Stimulated activated naive CD8-positive, alpha-beta T cell treated with anti-CD3 and anti-CD28 coated beads, Interleukin-15, Interleukin-2, amounts not matched to agents 100 ng/mL and 50 ng/mL, for 24 hours (primary cell): Measurements from ENCODE around the gene ACIN1.
A peak's percentile ranks its signal among the peaks of the same experiment; 100 is the strongest.

Experiments
- H3K27ac Mint-ChIP-seq: one replicate; pipeline ENCODE4 v1.8.0; 2021; ENCODE audit warnings: mild to moderate bottlenecking, mixed read lengths
- H3K27me3 Mint-ChIP-seq: one replicate; pipeline ENCODE4 v1.8.0; 2021; ENCODE audit warnings: mixed read lengths
- H3K36me3 Mint-ChIP-seq: one replicate; pipeline ENCODE4 v1.8.0; 2021; ENCODE audit warnings: low read depth, mixed read lengths
- H3K4me1 Mint-ChIP-seq: one replicate; pipeline ENCODE4 v1.8.0; 2021; ENCODE audit warnings: low read depth, mixed read lengths
- H3K4me3 Mint-ChIP-seq: one replicate; pipeline ENCODE4 v1.8.0; 2021; ENCODE audit warnings: mild to moderate bottlenecking, mixed read lengths
- H3K9me3 Mint-ChIP-seq: one replicate; pipeline ENCODE4 v1.8.0; 2021; ENCODE audit warnings: mixed read lengths

Gene ACIN1

DNA sequence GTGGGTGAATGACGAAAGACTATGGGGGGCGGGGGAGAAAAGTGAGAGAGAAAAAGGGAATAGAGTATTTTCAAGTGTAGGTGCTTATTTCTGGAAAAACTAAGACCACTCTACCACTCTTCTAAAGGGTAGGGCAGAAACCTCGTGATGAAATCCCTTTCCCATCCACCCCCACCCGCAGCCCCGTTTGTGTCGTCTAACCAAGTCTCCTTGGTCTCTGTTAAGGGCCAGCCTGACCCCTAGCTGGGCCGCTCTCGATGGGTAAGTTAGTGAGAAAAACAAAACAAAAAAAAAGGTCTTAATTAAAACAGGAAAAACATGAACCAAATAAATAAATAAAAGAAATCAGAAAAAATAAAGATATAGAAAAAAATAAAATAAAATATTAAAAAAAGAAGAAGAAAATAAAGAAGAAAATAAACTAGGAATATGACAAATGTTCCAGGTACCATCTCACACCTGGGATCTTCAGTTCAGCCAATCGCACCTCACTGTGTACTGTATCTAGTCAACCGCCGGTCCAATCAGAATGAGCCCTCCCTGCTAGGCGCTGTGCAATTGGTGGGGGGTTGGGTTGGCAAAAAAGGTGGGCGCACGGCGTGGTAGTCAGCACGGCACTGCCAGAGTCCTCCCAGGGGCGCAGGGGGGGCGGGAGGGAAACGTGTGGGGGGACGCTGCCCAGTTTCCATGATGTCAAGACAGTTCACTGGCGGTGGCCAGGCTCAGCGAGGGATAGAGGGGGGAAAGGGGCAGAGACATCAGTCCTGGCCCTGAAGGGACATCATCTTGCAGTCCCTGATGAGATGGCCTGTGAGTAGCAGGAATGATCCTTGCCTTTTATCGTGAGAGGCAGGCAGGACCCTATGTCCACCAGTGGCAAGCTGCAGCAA lies 27.8 kb downstream of the ACIN1 start:
- Mint-ChIP-seq H3K27me3 (no peaks in the 10 kb centered on the region), H3K27ac (no peak overlapping the region), H3K4me1 (peaks cover 39% of the 10 kb centered on the region), H3K9me3 (no peaks in the 10 kb centered on the region), H3K36me3 (peaks cover 78% of the 10 kb centered on the region), H3K4me3 (no peak overlapping the region)

DNA sequence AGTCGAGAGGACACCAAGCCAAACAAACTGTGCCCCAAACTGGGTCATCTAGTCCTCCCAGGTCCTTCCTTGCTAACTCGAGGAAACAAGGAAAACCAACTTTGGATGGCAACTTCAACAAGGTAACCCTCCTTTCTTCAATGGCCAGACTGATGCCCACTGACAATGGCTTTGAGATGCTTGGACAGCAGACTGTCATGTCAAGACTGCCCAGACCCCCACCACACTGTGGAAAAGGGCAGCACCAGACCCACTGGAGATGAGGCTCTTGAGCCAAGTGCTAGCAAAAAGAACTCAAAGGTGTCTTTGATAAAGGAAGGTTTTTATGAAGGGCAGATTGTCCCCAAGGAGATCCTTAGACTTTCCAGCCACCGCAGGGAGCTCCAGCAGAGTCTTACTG lies 28.6 kb downstream of the ACIN1 start:
- H3K4me3 Mint-ChIP-seq: no peak overlapping the region
- no peak overlapping the region for H3K27ac Mint-ChIP-seq
- H3K36me3 Mint-ChIP-seq: peaks cover 74% of the 10 kb centered on the region
- no peaks in the 10 kb centered on the region for H3K9me3 Mint-ChIP-seq
- no peaks in the 10 kb centered on the region for H3K27me3 Mint-ChIP-seq
- H3K4me1 Mint-ChIP-seq: peaks cover 32% of the 10 kb centered on the region

DNA sequence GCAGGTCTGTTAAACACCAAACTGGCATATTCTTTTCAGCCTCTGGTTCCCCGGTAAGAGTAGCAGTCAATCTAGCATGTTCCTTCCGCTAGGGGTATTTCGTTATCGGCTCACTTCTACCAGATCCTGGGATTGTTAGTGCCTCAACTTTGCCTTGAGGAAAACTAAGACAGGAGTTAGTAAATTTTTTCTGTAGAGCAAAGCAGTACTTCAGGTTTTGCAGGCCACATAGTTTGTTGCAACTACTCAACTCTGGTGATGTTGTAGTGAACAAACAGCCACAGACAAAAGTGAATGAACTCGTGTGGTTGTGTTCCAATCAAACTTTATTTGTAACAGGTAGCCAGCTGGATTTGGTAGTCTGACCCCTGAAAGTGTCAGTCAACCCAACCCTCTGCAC lies 31.3 kb downstream of the ACIN1 start:
- no peak overlapping the region for H3K4me3 Mint-ChIP-seq
- H3K36me3 Mint-ChIP-seq: peaks cover 76% of the 10 kb centered on the region
- H3K27ac Mint-ChIP-seq: no peak overlapping the region
- no peaks in the 10 kb centered on the region for H3K27me3 Mint-ChIP-seq
- H3K4me1 Mint-ChIP-seq: peaks cover 7% of the 10 kb centered on the region
- H3K9me3 Mint-ChIP-seq: no peaks in the 10 kb centered on the region

DNA sequence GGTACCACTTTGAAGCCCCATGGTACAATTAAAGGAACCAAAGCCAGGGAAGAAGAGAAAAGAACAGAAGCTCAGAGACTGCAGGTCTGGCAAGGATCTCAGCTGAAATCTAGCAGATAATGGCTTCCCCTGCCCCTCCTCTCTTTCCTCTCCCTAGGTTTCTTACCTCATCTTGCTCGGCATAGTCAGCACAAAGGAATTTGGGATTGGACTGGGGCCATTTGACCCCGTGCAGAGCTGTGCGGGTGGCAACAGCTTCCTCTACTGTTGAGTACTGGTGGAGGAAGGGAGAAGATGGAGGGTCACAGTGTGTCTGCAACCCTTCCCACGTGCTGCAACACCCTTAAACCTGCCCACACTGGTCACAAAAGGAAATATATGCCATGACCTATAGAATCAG lies 32.9 kb downstream of the ACIN1 start:
- H3K27ac Mint-ChIP-seq: no peak overlapping the region
- H3K4me3 Mint-ChIP-seq: no peak overlapping the region
- H3K4me1 Mint-ChIP-seq: peaks cover 13% of the 10 kb centered on the region
- H3K9me3 Mint-ChIP-seq: no peaks in the 10 kb centered on the region
- H3K27me3 Mint-ChIP-seq: no peaks in the 10 kb centered on the region
- H3K36me3 Mint-ChIP-seq: peaks cover 70% of the 10 kb centered on the region

DNA sequence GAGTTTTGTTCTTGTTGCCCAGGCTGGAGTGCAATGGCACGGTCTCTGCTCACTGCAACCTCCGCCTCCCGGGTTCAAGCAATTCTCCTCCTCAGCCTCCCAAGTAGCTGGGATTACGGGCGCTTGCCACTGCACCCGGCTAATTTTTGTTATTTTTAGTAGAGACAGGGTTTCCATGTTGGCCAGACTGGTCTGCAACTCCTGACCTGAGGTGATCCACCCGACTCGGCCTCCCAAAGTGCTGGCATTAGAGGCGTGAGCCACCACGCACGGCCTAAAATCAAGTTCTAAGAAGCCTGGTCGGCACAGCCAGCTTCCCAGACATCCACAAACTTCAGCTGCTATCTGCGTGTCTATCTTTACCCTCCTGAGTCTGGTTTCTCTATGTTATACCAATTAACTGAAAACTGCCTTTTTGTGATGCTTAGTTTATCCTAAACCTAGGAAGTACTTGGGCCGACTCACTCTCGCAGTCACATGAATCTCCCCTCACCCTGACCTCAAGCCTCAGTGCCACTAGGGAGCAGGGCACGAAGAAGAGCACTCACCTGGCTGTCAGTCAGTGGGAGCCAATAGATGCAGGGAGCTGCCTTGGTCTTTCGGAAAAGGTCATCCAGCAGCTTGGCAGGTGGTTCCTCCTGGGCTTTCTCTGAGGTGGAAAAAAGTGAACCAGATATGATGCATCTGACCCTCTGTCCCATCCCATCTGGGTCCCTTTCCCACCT lies 34.2 kb downstream of the ACIN1 start:
- Mint-ChIP-seq H3K4me3 (no peak overlapping the region), H3K9me3 (no peaks in the 10 kb centered on the region), H3K27ac (no peak overlapping the region)

DNA sequence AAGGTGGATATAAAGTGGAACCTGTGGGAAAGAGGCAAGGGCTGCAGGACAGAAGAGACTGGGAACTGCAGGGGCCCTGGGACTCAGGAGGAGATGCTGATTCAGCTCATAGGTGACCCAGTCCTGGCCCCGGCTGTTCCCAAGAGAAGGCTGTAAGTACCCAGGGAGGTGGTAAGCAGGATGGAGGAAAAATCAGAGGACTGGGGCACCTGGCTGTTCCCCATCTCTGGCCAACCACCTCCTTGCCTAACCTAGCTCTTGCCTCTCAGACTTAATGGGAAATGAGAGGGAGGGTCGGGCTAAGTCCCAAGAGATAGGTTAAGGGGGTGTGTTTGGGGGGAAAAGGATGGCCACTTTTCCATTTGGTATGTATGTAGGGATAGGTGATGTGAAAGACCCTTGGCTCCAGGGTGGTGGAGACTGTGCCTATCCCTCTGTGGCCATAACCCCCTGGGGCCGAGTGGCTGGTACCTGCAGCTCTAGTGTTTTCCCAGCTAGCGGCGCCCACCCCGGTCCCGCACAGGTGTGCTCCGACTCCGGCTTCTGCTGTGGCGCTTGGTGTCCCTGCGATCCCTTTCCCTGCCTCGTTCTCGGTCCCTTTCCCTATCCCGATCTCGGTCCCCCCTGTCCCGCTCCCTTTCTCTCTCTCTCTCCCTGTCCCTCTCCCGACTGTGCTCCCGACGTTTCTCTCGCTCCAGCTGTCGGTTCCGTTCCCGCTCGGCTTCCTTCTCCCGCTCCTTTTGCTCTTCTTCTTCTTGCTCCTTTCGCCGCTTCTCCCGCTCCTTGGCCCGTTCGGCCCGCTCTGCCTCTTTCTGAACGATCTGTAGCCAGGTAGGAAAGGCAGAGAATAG lies 36.1 kb downstream of the ACIN1 start:
- no peak overlapping the region for H3K4me3 Mint-ChIP-seq
- H3K27me3 Mint-ChIP-seq: peaks cover 5% of the 10 kb centered on the region
- H3K36me3 Mint-ChIP-seq: peaks cover 44% of the 10 kb centered on the region
- H3K4me1 Mint-ChIP-seq: peaks cover 19% of the 10 kb centered on the region
- H3K27ac Mint-ChIP-seq: no peak overlapping the region
- no peaks in the 10 kb centered on the region for H3K9me3 Mint-ChIP-seq

More for the DNA sequence above, 34.2 kb downstream of the ACIN1 start:
- Mint-ChIP-seq H3K27me3 (peaks cover 5% of the 10 kb centered on the region), H3K4me1 (peaks cover 20% of the 10 kb centered on the region), H3K36me3 (peaks cover 61% of the 10 kb centered on the region)

DNA sequence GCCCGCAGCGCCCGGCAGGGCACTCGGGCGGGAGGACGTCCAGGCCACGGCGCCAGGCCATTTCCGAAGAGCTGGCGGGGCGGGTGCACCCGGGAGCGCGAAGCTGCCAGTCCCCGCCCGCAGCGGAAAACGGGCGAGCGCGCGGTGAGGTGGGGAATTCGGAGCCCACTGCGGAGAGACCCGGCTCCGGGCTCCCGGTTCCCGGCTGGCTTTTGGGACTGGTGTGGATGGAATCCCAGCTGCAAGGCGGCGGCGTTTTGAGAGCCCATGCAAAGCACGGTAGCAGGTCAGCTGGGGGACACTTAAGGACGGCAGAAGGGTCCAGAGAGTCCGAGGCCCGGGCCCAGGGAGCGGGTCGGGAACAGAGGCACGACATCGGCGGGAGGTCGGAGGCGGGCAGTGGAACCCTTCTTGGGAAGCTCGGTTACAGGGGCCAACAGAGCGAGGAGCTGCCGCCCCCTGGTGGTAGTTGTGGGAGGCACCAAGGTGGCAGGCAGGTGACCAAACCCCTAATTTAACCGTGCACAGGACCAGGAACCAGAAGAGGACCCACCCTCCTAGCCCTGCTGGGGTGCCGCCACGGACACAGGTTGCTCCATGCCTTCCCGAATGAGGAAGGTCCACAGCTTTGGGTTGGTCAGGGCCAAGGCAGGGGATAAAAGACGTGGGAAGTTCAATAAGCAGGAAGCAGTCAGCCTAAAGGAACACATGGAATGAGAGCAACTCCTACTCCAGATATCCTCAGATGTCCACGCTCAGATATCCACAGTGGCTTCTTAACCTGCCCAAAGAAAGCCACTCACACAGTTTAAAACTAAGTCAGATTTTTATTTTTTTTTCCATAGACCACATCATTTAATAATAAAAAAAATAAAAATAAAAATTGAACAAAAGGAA lies 36.9 kb downstream of the ACIN1 start:
- Mint-ChIP-seq H3K27me3 (peaks cover 5% of the 10 kb centered on the region), H3K36me3 (peaks cover 35% of the 10 kb centered on the region), H3K4me3 (peak overlapping the region; percentile 77), H3K4me1 (peaks cover 19% of the 10 kb centered on the region), H3K27ac (no peak overlapping the region), H3K9me3 (no peaks in the 10 kb centered on the region)

DNA sequence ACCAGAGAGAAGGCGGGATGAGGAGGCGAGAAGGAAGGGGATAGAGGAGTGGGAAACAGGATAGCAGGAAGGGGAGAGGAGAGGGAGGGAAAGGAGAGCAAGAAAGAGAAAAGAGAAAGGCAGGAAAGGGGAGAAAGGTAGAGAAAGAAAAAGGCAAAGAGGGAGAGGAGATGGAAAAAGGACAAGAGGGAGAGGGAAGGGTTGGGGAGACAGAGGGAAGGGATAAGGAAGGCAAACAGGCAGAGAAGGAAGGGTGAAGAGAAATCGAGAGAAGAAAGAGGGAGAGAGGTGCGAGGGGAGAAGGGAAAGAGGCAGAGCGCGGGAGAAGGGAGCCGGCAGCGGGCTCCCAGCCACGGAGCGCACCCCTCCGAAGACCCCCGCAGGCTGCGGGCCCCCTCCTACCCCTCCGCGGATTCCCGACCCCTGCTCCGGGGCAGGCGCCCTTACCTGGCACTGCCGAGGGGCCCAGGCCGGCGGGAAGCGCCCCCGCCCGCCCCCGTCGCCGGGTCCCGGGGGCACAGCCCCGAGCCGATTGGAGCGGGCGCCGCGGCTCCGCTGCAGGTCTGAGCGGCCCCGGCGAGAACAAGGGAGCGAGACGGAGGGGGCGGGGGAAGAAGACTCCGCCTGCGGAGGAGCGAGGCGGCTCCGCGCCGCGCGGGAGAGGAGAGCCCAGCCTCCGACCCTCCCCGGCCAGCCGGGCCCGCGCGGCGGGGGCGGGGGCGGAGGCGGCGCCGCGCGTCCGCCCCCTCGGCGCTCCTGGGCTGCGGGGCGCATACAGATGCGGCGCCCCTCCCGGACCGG lies 37.8 kb downstream of the ACIN1 start, which contains the start of gene CDH24:
Gene CDH24 (minus strand): TSS at position 565 of the 801 bp plus-strand sequence. CDS start 1,787 bp downstream, outside the sequence.
- peaks cover 5% of the 10 kb centered on the region for H3K27me3 Mint-ChIP-seq
- no peaks in the 10 kb centered on the region for H3K9me3 Mint-ChIP-seq
- peaks cover 19% of the 10 kb centered on the region for H3K4me1 Mint-ChIP-seq
- no peak within 1 kb of the TSS for H3K27ac Mint-ChIP-seq
- H3K4me3 Mint-ChIP-seq: peak within 1 kb of the TSS; percentile 77
- peaks cover 27% of the 10 kb centered on the region for H3K36me3 Mint-ChIP-seq

DNA sequence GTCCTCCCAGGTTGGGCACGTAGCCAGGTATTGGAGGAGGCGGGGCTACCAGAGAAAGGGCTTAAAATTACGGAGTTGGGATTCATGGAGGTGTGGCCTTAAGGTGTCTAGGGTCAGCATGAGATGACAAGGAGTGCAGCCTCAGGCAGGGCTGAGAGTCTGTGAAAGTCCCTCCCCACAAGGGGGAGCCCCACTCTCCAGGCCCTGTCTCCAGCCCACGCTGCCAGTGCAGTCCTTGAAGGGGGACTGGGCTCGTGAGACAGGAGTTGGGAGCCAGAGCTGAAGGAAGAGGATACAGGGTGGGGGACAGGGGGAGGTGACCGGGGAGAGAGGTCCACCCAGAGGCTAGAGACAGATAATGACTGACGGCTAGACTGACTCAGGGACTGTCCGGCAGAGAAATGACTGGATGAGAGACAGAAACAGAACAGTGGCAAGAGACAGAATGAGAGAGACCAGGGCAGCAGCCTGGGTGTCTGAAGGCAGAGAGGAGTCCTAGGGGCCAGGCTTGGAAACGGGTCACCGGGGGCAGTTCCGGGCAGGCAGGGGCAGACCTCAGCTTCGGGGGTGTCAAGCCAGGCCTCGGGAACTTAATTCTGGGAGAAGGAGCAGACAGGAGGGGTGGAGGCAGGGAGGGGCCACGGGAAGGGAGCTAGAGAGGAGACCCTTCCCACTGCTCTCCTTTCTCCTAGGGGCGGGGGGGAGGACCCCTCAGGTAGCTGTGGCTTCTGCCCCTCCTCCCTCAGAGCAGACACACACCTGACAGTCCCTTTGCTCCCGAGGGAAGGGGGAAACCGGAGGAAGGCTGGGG lies 38.6 kb downstream of the ACIN1 start:
- H3K36me3 Mint-ChIP-seq: peaks cover 23% of the 10 kb centered on the region

DNA sequence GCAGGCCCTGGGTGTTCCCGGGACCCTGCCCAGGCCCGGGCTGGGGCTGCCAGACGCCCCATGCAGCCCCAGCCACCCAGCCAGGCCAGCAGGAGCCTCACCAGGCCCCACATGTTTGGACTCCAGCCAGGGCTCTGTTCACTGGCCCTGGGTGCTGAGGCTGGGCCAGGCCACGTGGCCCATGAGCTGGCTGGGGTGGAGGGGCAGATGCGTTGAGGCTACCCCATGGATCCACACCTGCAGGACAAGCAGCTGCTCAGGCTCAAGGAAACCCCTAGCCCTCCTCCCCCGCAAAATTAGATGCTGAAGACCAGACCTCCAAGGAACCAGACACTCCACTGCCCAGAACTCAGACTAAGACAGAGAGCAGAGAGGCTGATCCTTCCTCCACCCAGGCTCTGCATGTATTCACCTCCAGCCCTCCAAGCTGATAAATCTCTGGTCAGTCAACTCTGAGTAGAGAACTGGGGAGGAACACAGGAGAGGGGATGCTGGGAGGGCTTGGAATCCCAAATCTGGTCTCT lies 39.3 kb downstream of the ACIN1 start:
- Mint-ChIP-seq H3K27ac (no peak overlapping the region), H3K4me3 (peak overlapping the region; percentile 69), H3K4me1 (peaks cover 19% of the 10 kb centered on the region), H3K27me3 (peaks cover 5% of the 10 kb centered on the region), H3K36me3 (peaks cover 17% of the 10 kb centered on the region), H3K9me3 (no peaks in the 10 kb centered on the region)

More for the DNA sequence above, 38.6 kb downstream of the ACIN1 start:
- Mint-ChIP-seq H3K27me3 (peaks cover 5% of the 10 kb centered on the region), H3K27ac (no peak overlapping the region), H3K9me3 (no peaks in the 10 kb centered on the region), H3K4me3 (peak overlapping the region; percentile 69), H3K4me1 (peaks cover 19% of the 10 kb centered on the region)

DNA sequence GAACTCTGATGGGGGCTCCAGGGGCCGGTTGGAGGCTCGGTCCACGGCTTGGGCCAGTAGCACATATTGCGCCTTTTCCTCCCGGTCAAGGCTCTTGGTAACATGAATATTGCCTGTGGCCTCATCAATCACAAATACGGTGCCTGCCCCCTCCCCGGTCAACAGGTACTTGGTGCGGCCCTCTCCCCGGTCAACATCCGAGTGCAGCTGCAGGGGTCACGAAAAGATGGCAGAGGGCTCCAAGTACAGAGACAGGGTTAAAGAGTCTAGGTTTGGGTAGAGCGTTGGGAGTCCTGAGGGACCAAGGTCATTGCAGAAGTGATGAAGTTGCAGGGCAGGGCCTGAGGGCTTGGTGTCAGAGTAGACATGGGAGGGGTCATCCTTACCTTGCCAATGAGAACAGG lies 39.8 kb downstream of the ACIN1 start:
- Mint-ChIP-seq H3K27ac (no peak overlapping the region), H3K9me3 (no peaks in the 10 kb centered on the region), H3K27me3 (peaks cover 5% of the 10 kb centered on the region), H3K36me3 (peaks cover 13% of the 10 kb centered on the region), H3K4me3 (no peak overlapping the region), H3K4me1 (peaks cover 19% of the 10 kb centered on the region)

DNA sequence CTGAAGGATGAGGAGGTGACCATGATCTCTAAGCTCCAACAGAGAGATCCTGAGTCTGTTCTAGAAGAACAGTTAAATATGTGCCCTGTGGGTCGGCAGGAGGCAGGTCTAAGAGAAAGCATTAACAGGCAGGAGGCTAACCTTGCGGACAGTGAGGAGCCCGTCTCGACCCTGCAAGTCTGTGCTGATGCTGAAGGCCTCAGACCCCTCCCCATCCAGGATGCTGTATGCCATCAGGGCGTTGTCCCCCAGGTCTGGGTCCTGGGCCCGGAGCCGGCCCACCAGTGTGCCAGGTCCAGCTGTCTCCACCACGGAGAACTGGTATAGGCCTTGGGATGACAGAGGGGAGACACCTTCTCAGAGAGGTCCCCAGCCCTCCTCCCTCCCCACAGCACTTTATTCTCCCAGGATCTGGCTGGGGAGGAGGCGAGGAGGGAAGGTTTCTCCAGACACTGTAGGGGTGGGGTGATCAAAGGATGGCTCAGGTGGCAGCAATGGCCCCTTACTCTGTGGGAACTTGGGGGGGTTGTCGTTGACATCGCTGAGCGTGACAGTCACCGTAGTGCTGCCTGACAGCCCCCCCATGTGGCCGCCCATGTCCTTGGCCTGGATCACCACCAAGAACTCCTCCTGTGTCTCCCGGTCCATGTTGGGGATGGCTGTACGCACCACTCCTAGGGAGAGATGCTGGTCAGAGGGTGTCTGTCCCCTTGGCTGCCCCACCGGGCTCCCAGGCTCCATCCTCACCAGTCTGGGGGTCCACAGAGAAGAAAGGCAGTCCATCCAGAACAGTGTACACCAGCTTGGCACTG lies 40.7 kb downstream of the ACIN1 start:
- Mint-ChIP-seq H3K9me3 (no peaks in the 10 kb centered on the region), H3K27ac (no peak overlapping the region)

More for the DNA sequence above, 40.7 kb downstream of the ACIN1 start:
- Mint-ChIP-seq H3K36me3 (peaks cover 7% of the 10 kb centered on the region), H3K4me1 (peaks cover 19% of the 10 kb centered on the region), H3K27me3 (peaks cover 5% of the 10 kb centered on the region), H3K4me3 (no peak overlapping the region)
